ENCODE data around the gene KCNJ10. TPM values are rescaled to one million over a fixed set of nuclear protein-coding genes. Genes with fewer than 3 reads are reported as not detected.

KCNJ10 gene
- total RNA-seq, 1 experiment from 2014 or later, result 0.68 TPM

- no peaks in the 10 kb centered on the region for H3K36me3 ChIP-seq (ENCODE audit: control insufficient read depth, insufficient read depth, low read length)
- Mint-ChIP-seq H3K4me1 (ENCODE audit: low read depth, unreplicated experiment) (peaks cover 15% of the 10 kb centered on the region), H3K27me3 (ENCODE audit: insufficient read depth, unreplicated experiment) (no peaks in the 10 kb centered on the region), H3K9me3 (ENCODE audit: unreplicated experiment) (peaks cover 28% of the 10 kb centered on the region), H3K27ac (ENCODE audit: unreplicated experiment) (no peak overlapping the region), H3K4me3 (ENCODE audit: unreplicated experiment) (no peak overlapping the region), H3K36me3 (ENCODE audit: insufficient read depth, unreplicated experiment) (peaks cover 6% of the 10 kb centered on the region)
- peaks cover 33% of the 10 kb centered on the region for H3K4me1 ChIP-seq
- no peak overlapping the region for H3K4me3 ChIP-seq (ENCODE audit: low read depth, low read length)
- no peaks in the 10 kb centered on the region; the same call in none of the 2 replicates for H3K9me3 ChIP-seq
- H3K27me3 ChIP-seq (replicated peaks; ENCODE audit: control insufficient read depth, insufficient read depth, low read length), result no peaks in the 10 kb centered on the region
- ChIA-PET POLR2A (no interaction called here), CTCF (no interaction called here)
- BruUV-seq (replicated peaks), result no TSS peak
- DNase-seq, result no peak
- TF ChIP-seq, protein P1, sequence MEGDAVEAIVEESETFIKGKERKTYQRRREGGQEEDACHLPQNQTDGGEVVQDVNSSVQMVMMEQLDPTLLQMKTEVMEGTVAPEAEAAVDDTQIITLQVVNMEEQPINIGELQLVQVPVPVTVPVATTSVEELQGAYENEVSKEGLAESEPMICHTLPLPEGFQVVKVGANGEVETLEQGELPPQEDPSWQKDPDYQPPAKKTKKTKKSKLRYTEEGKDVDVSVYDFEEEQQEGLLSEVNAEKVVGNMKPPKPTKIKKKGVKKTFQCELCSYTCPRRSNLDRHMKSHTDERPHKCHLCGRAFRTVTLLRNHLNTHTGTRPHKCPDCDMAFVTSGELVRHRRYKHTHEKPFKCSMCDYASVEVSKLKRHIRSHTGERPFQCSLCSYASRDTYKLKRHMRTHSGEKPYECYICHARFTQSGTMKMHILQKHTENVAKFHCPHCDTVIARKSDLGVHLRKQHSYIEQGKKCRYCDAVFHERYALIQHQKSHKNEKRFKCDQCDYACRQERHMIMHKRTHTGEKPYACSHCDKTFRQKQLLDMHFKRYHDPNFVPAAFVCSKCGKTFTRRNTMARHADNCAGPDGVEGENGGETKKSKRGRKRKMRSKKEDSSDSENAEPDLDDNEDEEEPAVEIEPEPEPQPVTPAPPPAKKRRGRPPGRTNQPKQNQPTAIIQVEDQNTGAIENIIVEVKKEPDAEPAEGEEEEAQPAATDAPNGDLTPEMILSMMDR (IDR thresholded peaks at IDR 0.05; ENCODE audit: insufficient read depth in 1 of 2, low read depth in 1 of 2, low read length in 1 of 2, severe bottlenecking in 1 of 2, unreplicated experiment in 1 of 2), result no peak
- intact Hi-C loops (cut with micrococcal nuclease; ENCODE audit: unreplicated experiment), result no loop called here
Observed at GRCh38 chr1:159964144-159964543, 105.8 kb downstream of the KCNJ10 start.

- ChIA-PET POLR2A (no interaction called here), CTCF (no interaction called here)
- no TSS peak for BruUV-seq (replicated peaks)
- peaks cover 27% of the 10 kb centered on the region for H3K4me1 Mint-ChIP-seq (ENCODE audit: low read depth, unreplicated experiment)
- H3K36me3 Mint-ChIP-seq (ENCODE audit: insufficient read depth, unreplicated experiment), result peaks cover 6% of the 10 kb centered on the region
- Histone ChIP-seq H3K4me3 (ENCODE audit: low read depth, low read length) (no peak overlapping the region), H3K36me3 (ENCODE audit: control insufficient read depth, insufficient read depth, low read length) (no peaks in the 10 kb centered on the region), H3K4me1 (peaks cover 41% of the 10 kb centered on the region), H3K27me3 (replicated peaks; ENCODE audit: control insufficient read depth, insufficient read depth, low read length) (no peaks in the 10 kb centered on the region), H3K9me3 (no peaks in the 10 kb centered on the region; the same call in 1 of the 2 replicates)
- peaks cover 24% of the 10 kb centered on the region for H3K9me3 Mint-ChIP-seq (ENCODE audit: unreplicated experiment)
- no peak overlapping the region for H3K4me3 Mint-ChIP-seq (ENCODE audit: unreplicated experiment)
- intact Hi-C loops (cut with micrococcal nuclease; ENCODE audit: unreplicated experiment), result no loop called here
- TF ChIP-seq, protein P1 (IDR thresholded peaks at IDR 0.05; ENCODE audit: insufficient read depth in 1 of 2, low read depth in 1 of 2, low read length in 1 of 2, severe bottlenecking in 1 of 2, unreplicated experiment in 1 of 2), result no peak
- no peak for DNase-seq
- H3K27ac Mint-ChIP-seq (ENCODE audit: unreplicated experiment), result peak overlapping the region; percentile 50
- H3K27me3 Mint-ChIP-seq (ENCODE audit: insufficient read depth, unreplicated experiment), result no peaks in the 10 kb centered on the region
Observed at GRCh38 chr1:159962176-159962575, 107.8 kb downstream of the KCNJ10 start.

DNA sequence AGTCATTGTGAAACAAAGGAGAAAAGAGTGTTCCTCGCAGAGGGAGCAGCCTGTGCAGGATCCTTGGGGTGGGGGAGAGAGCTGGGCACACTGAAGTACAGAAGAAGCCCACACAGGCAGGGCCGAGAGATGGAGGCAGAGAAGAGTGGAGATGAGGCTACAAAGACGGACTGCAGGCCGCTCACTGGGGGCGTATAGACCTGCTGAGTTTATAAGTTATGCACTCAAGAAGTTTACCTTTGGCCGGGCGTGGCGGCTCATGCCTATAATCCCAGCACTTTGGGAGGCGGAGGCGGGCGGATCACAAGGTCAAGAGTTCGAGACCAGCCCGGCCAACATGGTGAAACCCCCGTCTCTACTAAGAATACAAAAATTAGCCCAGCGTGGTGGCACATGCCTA lies 108.3 kb downstream of the KCNJ10 start:
- Histone ChIP-seq H3K36me3 (ENCODE audit: control insufficient read depth, insufficient read depth, low read length) (no peaks in the 10 kb centered on the region), H3K4me1 (peaks cover 41% of the 10 kb centered on the region), H3K4me3 (ENCODE audit: low read depth, low read length) (no peak overlapping the region), H3K9me3 (no peaks in the 10 kb centered on the region; the same call in 1 of the 2 replicates), H3K27me3 (replicated peaks; ENCODE audit: control insufficient read depth, insufficient read depth, low read length) (no peaks in the 10 kb centered on the region)
- Mint-ChIP-seq H3K36me3 (ENCODE audit: insufficient read depth, unreplicated experiment) (peaks cover 6% of the 10 kb centered on the region), H3K9me3 (ENCODE audit: unreplicated experiment) (peaks cover 20% of the 10 kb centered on the region), H3K27me3 (ENCODE audit: insufficient read depth, unreplicated experiment) (no peaks in the 10 kb centered on the region), H3K4me3 (ENCODE audit: unreplicated experiment) (no peak overlapping the region), H3K4me1 (ENCODE audit: low read depth, unreplicated experiment) (peaks cover 29% of the 10 kb centered on the region), H3K27ac (ENCODE audit: unreplicated experiment) (peak overlapping the region; percentile 50)
- no peak for DNase-seq
- ChIA-PET POLR2A (no interaction called here), CTCF (no interaction called here)
- intact Hi-C loops (cut with micrococcal nuclease; ENCODE audit: unreplicated experiment), result no loop called here
- BruUV-seq (replicated peaks), result no TSS peak
- TF ChIP-seq, protein P1 (IDR thresholded peaks at IDR 0.05; ENCODE audit: insufficient read depth in 1 of 2, low read depth in 1 of 2, low read length in 1 of 2, severe bottlenecking in 1 of 2, unreplicated experiment in 1 of 2), result no peak
